ENCODE measurements around the gene P3R3URF.

P3R3URF gene

DNA sequence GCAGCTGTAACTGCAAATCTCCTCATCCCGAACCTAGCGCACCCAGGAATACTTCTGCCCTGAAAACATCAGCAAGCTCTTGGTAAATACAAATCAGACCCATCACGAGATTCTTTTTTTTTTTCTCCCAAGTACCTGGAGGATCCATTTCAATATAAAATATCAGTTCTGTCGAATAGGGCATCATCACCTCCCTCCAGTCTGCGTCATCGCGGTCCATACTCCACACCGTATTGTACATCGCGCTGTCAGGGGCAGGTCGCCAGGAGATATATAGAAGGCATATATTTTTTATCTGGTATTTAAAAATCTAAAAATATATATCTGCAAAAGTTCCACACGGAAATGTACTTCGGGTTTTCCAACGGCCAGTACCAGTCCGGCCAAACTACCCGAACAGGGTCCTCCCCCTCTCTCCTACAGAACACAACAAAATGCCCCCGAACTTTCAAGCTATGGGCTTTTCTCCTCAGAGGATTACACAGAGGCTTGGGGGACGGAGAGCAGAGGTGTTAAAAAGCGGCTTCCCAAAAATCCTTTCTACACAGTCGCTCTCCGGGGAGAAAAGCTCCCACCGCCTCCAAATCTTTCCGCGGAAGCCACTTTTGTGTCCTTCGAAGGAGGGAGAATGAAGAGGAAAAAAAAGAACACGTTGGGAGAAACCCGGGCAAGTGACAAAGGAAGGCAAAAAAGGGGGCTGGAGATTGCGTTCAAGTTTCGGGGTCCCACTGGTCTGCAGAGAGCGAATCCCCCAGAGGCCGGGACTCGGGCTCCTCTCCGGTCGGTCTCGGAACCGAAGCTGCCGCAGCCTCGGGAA is 44.4 kb downstream of the P3R3URF start:
- no peak for DNase-seq (ENCODE audit: low read depth)

DNA sequence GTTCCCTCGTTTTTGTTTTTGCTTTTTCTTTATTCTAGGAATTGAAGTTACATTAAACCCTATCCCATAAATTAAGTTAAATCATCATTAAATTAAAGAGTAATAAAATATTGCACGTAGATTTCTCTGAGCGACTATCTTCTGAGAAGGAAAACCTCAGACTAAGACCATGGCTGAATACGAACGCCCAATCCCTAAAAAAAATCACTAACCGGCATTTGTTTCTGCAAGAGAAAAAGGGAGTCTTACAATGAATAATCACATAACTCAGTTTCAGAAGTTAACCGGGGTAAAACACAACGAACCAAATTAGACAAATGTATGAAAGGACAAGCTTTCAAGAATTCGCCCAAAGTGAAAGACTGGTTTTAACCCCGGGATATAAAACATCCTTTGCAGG is 45.2 kb downstream of the P3R3URF start:
- DNase-seq (ENCODE audit: low read depth), result no peak

DNA sequence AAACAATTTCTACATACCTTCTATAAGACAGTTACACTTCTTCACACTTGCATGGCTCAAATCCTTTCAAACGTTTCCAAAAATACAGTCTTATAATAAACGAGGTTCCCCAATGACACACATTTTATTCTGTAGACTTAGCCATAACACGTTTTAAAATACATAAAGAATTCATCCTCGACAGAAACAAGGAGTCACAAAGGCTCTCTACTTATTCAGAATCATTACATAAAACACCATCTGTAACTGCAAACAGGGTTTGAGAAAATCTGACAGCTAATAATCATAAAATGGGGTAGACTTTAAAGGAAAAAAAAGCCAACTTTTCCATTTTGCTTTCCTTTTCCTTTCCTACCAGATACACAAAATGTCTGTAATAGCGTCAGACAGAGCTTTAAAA is 45.7 kb downstream of the P3R3URF start:
- no peak for DNase-seq (ENCODE audit: low read depth)

DNA sequence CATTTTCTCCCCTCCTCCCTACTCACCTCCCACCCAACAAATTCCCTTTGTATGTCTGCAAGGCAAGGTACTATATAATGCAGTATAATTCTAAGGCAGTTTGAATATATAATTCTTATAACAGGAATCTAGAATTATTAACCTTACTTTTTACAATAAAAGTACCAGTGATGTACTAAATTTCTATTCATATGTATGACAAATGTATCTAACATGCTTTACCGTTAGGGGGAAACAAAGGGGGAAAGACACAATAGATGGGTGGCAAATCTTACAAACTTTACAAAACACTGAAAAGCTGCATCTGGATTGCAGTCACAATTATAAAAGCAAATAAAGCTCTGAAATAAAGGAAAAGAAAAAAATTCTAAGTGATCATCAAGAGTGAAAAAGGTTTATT is 46.2 kb downstream of the P3R3URF start:
- no peak for DNase-seq (ENCODE audit: low read depth)

DNA sequence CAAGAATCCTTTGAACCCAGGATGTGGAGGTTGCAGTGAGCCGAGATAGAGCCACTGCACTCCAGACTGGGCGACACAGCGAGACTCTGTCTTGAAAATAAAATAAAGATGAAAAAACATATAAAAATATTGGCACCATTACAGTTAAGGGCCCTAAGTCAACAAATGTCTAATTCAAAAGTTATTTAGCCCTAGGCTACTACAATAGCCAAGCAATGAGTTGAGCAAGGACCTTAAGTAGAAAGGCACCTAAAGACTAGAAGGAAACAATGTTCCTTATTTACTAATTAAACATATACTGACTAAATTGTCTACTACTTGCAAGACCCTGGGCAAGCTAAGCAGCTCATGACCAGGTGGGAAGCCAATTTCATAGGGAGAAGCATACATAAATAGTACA is 47.9 kb downstream of the P3R3URF start:
- no peak for DNase-seq (ENCODE audit: low read depth)

Data from stimulated activated CD8-positive, alpha-beta memory T cell treated with anti-CD3 and anti-CD28 coated beads, Interleukin-7, amount 100 ng/mL, for 24 hours (primary cell).